H9 (cell line): ENCODE measurements around the gene SGCE. TPM values are rescaled to one million over a fixed set of nuclear protein-coding genes. Genes with fewer than 3 reads are reported as not detected.

Experiments used
- DNase-seq: peaks from one replicate; pipeline ENCODE4 v3.0.0-alpha.2; 2017
- H2AFZ ChIP-seq: one replicate; pipeline ENCODE4 v1.6.1; 2013; ENCODE audit warnings: mild to moderate bottlenecking, low read length, control low read depth, moderate library complexity
- H2AK5ac ChIP-seq: 2 replicates; pipeline ENCODE4 v1.6.1; 2013; ENCODE audit warnings: low read length, control low read depth, mixed read lengths; ENCODE audit not compliant: insufficient read length
- H2BK120ac ChIP-seq: one replicate; pipeline ENCODE4 v1.6.1; 2013; ENCODE audit warnings: low read depth, mild to moderate bottlenecking, low read length, control low read depth, inconsistent platforms; ENCODE audit not compliant: poor library complexity, severe bottlenecking
- H2BK12ac ChIP-seq: 2 replicates; pipeline ENCODE4 v1.6.1; 2013; ENCODE audit warnings: low read length, control low read depth, mixed read lengths, low read depth; ENCODE audit not compliant: insufficient read length
- H2BK15ac ChIP-seq: 2 replicates; pipeline ENCODE4 v1.6.1; 2013; ENCODE audit warnings: low read depth, low read length, control low read depth
- H2BK20ac ChIP-seq: one replicate; pipeline ENCODE4 v1.6.1; 2013; ENCODE audit warnings: low read depth, mild to moderate bottlenecking, low read length, control low read depth, inconsistent platforms; ENCODE audit not compliant: poor library complexity, severe bottlenecking
- H2BK5ac ChIP-seq: 2 replicates; pipeline ENCODE4 v1.6.1; 2013; ENCODE audit warnings: low read length, control low read depth, mixed read lengths; ENCODE audit not compliant: insufficient read length
- H3K14ac ChIP-seq: 2 replicates; pipeline ENCODE4 v1.6.1; 2013; ENCODE audit warnings: low read length, control low read depth; ENCODE audit not compliant: insufficient read depth
- H3K18ac ChIP-seq: 2 replicates; pipeline ENCODE4 v1.6.1; 2013; ENCODE audit warnings: low read depth, mild to moderate bottlenecking, mixed read lengths, low read length, control low read depth; ENCODE audit not compliant: insufficient read length
- H3K23ac ChIP-seq: 2 replicates; pipeline ENCODE4 v1.6.1; 2013; ENCODE audit warnings: low read length, control low read depth, mixed read lengths, low read depth; ENCODE audit not compliant: insufficient read length
- H3K23me2 ChIP-seq: 2 replicates; pipeline ENCODE4 v1.6.1; 2013; ENCODE audit warnings: low read depth, mild to moderate bottlenecking, mixed read lengths, low read length, control low read depth; ENCODE audit not compliant: insufficient read length, poor library complexity, severe bottlenecking
- H3K27ac ChIP-seq: 2 replicates; pipeline ENCODE4 v1.5.1; 2013; ENCODE audit warnings: low read length, control low read depth, mixed read lengths, low read depth; ENCODE audit not compliant: insufficient read length
- H3K27me3 ChIP-seq: 2 replicates; pipeline ENCODE4 v1.6.1; 2013; ENCODE audit warnings: low read length, control low read depth, inconsistent platforms; ENCODE audit not compliant: insufficient read depth
- H3K4ac ChIP-seq: 2 replicates; pipeline ENCODE4 v1.6.1; 2013; ENCODE audit warnings: low read depth, mild to moderate bottlenecking, control low read depth, inconsistent platforms, low read length, moderate library complexity
- H3K4me1 ChIP-seq: 2 replicates; pipeline ENCODE4 v1.6.1; 2013; ENCODE audit warnings: low read length, control low read depth, inconsistent platforms; ENCODE audit not compliant: insufficient read depth
- H3K4me2 ChIP-seq: 2 replicates; pipeline ENCODE4 v1.6.1; 2013; ENCODE audit warnings: low read length, control low read depth, mixed read lengths; ENCODE audit not compliant: insufficient read length, insufficient read depth
- H3K56ac ChIP-seq: 2 replicates; pipeline ENCODE4 v1.6.1; 2013; ENCODE audit warnings: low read depth, mild to moderate bottlenecking, mixed read lengths, low read length, control low read depth; ENCODE audit not compliant: insufficient read length
- H3K79me1 ChIP-seq: 2 replicates; pipeline ENCODE4 v1.6.1; 2013; ENCODE audit warnings: low read depth, mild to moderate bottlenecking, moderate library complexity, low read length, control low read depth, inconsistent platforms; ENCODE audit not compliant: insufficient read depth, poor library complexity, severe bottlenecking
- H3K79me2 ChIP-seq: 2 replicates; pipeline ENCODE4 v1.6.1; 2013; ENCODE audit warnings: low read length, control low read depth, inconsistent platforms; ENCODE audit not compliant: insufficient read depth
- H3K9ac ChIP-seq: 2 replicates; pipeline ENCODE4 v1.6.1; 2013; ENCODE audit warnings: low read length, control low read depth, mixed read lengths; ENCODE audit not compliant: insufficient read length; ENCODE audit errors: extremely low read depth
- H3K9me3 ChIP-seq: one replicate; pipeline ENCODE4 v1.6.1; 2013; ENCODE audit warnings: low read depth, low read length, inconsistent platforms; ENCODE audit not compliant: control insufficient read depth
- H3T11ph ChIP-seq: one replicate; pipeline ENCODE4 v1.6.1; 2013; ENCODE audit warnings: mild to moderate bottlenecking, low read length, control low read depth, inconsistent platforms
- H4K20me1 ChIP-seq: one replicate; pipeline ENCODE4 v1.6.1; 2013; ENCODE audit not compliant: control insufficient read depth, insufficient read length, insufficient read depth
- H4K5ac ChIP-seq: 2 replicates; pipeline ENCODE4 v1.6.1; 2013; ENCODE audit warnings: low read depth, mild to moderate bottlenecking, mixed read lengths, low read length, control low read depth; ENCODE audit not compliant: insufficient read length
- H4K8ac ChIP-seq: replicated peaks from 2 replicates; pipeline ENCODE4 v1.6.1; 2013; ENCODE audit warnings: low read length, control low read depth, mixed read lengths, low read depth; ENCODE audit not compliant: insufficient read length
- H4K91ac ChIP-seq: 2 replicates; pipeline ENCODE4 v1.6.1; 2013; ENCODE audit warnings: low read depth, mild to moderate bottlenecking, moderate library complexity, mixed read lengths, low read length, control low read depth; ENCODE audit not compliant: insufficient read length
- H3K27ac Mint-ChIP-seq, 3 experiments: 2 replicates in 2 of 3; 3 replicates in 1 of 3; pipeline ENCODE4 v1.8.0; 2020 to 2021; ENCODE audit warnings: mixed read lengths in 3 of 3, mild to moderate bottlenecking in 1 of 3, moderate library complexity in 1 of 3
- H3K27me3 Mint-ChIP-seq: 2 replicates; pipeline ENCODE4 v1.8.0; 2021; ENCODE audit warnings: low read depth, mild to moderate bottlenecking, moderate library complexity, mixed read lengths
- H3K36me3 Mint-ChIP-seq, 3 experiments: 2 replicates in 2 of 3; 3 replicates in 1 of 3; pipeline ENCODE4 v1.8.0; 2020 to 2021; ENCODE audit warnings: low read depth in 3 of 3, mixed read lengths in 3 of 3; ENCODE audit not compliant: insufficient read depth in 1 of 3
- H3K4me1 Mint-ChIP-seq, 2 experiments: 2 replicates each; pipeline ENCODE4 v1.8.0; 2020; ENCODE audit warnings: mixed read lengths in 2 of 2
- H3K4me3 Mint-ChIP-seq, 2 experiments: 2 replicates in 1 of 2; 3 replicates in 1 of 2; pipeline ENCODE4 v1.8.0; 2020 to 2021; ENCODE audit warnings: mild to moderate bottlenecking in 2 of 2, mixed read lengths in 2 of 2, moderate library complexity in 1 of 2
- H3K9me3 Mint-ChIP-seq, 2 experiments: 2 replicates in 1 of 2; 3 replicates in 1 of 2; pipeline ENCODE4 v1.8.0; 2020; ENCODE audit warnings: mild to moderate bottlenecking in 2 of 2, mixed read lengths in 2 of 2, moderate library complexity in 1 of 2
- CTCF ChIP-seq: fragments of 200-600 bp; sonication (generic); conservative IDR thresholded peaks from 3 replicates; pipeline ENCODE4 v1.8.0; 2021; ENCODE audit warnings: antibody characterized with exemption, mild to moderate bottlenecking
- WGBS: extraction: QIAGEN DNeasy Blood & Tissue Kit; methylation state at CpG from one replicate; pipeline ENCODE4 v1.1.7; 2013; ENCODE audit warnings: missing lambda C conversion rate, low lambda C conversion rate, mixed read lengths; ENCODE audit not compliant: insufficient read length; ENCODE audit errors: extremely low coverage; 5-methylcytosine and 5-hydroxymethylcytosine counted together
- total RNA-seq: library from RNA; stranded (reverse); gene quantifications from 2 replicates; pipeline ENCODE4 v1.2.1, GENCODE V29; 2021

The SGCE gene
- total RNA-seq, 1 experiment from 2014 or later = 30.5 TPM

- Histone ChIP-seq H3K4me1 (no peaks in the 10 kb centered on the region), H3K4ac (no peak overlapping the region)
Measured at GRCh38 chr7:94591176-94591575, 64.8 kb downstream of the SGCE start.

More at GRCh38 chr7:94591176-94591575, 64.8 kb downstream of the SGCE start:
- no peaks in the 10 kb centered on the region for H3K23me2 ChIP-seq
- no peaks in the 10 kb centered on the region for H3K27me3 Mint-ChIP-seq
- no peaks in the 10 kb centered on the region for H4K20me1 ChIP-seq
- H2BK120ac ChIP-seq = no peak overlapping the region
- H2BK12ac ChIP-seq = no peak overlapping the region
- H3K14ac ChIP-seq = no peak overlapping the region
- no peak overlapping the region for H2BK20ac ChIP-seq
- no peak overlapping the region for H3K56ac ChIP-seq
- no peak overlapping the region for H2AFZ ChIP-seq
- H3K27me3 ChIP-seq = no peaks in the 10 kb centered on the region
- no peak overlapping the region for H3K4me3 Mint-ChIP-seq
- H3K9ac ChIP-seq = no peak overlapping the region
- H3K4me1 Mint-ChIP-seq = peaks cover 8 to 9% of the 10 kb centered on the region in 2 experiments
- no peak for DNase-seq
- H3K23ac ChIP-seq = no peak overlapping the region
- no peak overlapping the region for H3K27ac Mint-ChIP-seq
- no peak overlapping the region for H2BK15ac ChIP-seq
- no peak overlapping the region for H3K27ac ChIP-seq
- no peak overlapping the region for H2AK5ac ChIP-seq
- no peak overlapping the region for H4K91ac ChIP-seq
- no peak overlapping the region for H4K8ac ChIP-seq
- no CpG with 5 or more reads among the region's 2 CpGs for WGBS
- H3K79me1 ChIP-seq = no peaks in the 10 kb centered on the region
- no peak for TF ChIP-seq CTCF
- H2BK5ac ChIP-seq = no peak overlapping the region
- H3K9me3 ChIP-seq = no peaks in the 10 kb centered on the region
- H3K36me3 Mint-ChIP-seq = peaks cover 10 to 20% (median 11%) of the 10 kb centered on the region in 3 experiments
- H3T11ph ChIP-seq = no peak overlapping the region
- H3K9me3 Mint-ChIP-seq = peaks cover 5 to 7% of the 10 kb centered on the region in 2 experiments; a peak in 4 of 5 replicates
- no peak overlapping the region for H3K18ac ChIP-seq
- no peak overlapping the region for H4K5ac ChIP-seq
- H3K4me2 ChIP-seq = no peak overlapping the region
- no peaks in the 10 kb centered on the region for H3K79me2 ChIP-seq
